GM23248 (cell line): Measurements from ENCODE around the gene KCNG4.

Experiments used
- EZH2 ChIP-seq: fragments of 200-600 bp; sonication (generic); IDR thresholded peaks from 2 replicates; pipeline ENCODE4 v1.6.1; 2018; ENCODE audit warnings: antibody characterized with exemption, mild to moderate bottlenecking; ENCODE audit not compliant: insufficient read depth, poor library complexity, severe bottlenecking
- EZH2phosphoT487 ChIP-seq: fragments of 200-600 bp; sonication (generic); IDR thresholded peaks from 2 replicates; pipeline ENCODE4 v1.6.1; 2018; ENCODE audit warnings: antibody characterized with exemption, moderate library complexity, mild to moderate bottlenecking, low read depth; ENCODE audit not compliant: insufficient read depth

- TF ChIP-seq EZH2 (no peak), EZH2phosphoT487 (no peak)
These were observed 22.2 kb upstream of the KCNG4 start for GRCh38 chr16:84262031-84262430.
